AG09319 (cell line): ENCODE data around the gene PLEKHG4.
A peak's percentile ranks its signal among the peaks of the same experiment; 100 is the strongest.

Experiments
- DNase-seq: peaks from one replicate; pipeline ENCODE4 v3.0.0-alpha.2; 2010; ENCODE audit warnings: low read depth; ENCODE audit errors: extremely low read depth
- CTCF ChIP-seq: IDR thresholded peaks from 2 replicates; pipeline ENCODE4 v1.5.1; 2011; ENCODE audit warnings: low read depth, mild to moderate bottlenecking, inconsistent platforms, low read length, moderate library complexity

The PLEKHG4 gene

GRCh38 chr16:67279296-67280089, at the start of gene PLEKHG4:
Gene PLEKHG4 (plus strand): TSS chr16:67279532. CDS start chr16:67280045, 513 bp downstream.
- peak; percentile 37 for TF ChIP-seq CTCF
- DNase-seq = peak; percentile 40

GRCh38 chr16:67229906-67230808, 49.2 kb upstream of the PLEKHG4 start:
- TF ChIP-seq CTCF = no peak
- DNase-seq = no peak

- DNase-seq = no peak
- TF ChIP-seq CTCF = no peak
Measured at GRCh38 chr16:67230809-67231660, 48.3 kb upstream of the PLEKHG4 start.

GRCh38 chr16:67233596-67233995, 45.7 kb upstream of the PLEKHG4 start:
- no peak for DNase-seq
- no peak for TF ChIP-seq CTCF

GRCh38 chr16:67234180-67234597, 45.1 kb upstream of the PLEKHG4 start:
- DNase-seq = no peak
- TF ChIP-seq CTCF = no peak

- no peak for DNase-seq
- TF ChIP-seq CTCF = no peak
Measured at GRCh38 chr16:67235816-67236562, 43.3 kb upstream of the PLEKHG4 start.
